Activated CD4-positive, CD25-positive, alpha-beta regulatory T cell treated with anti-CD3 and anti-CD28 coated beads, Interleukin-2, amount 50 U/mL, for 72 hours (primary cell): ENCODE measurements around the gene NFYA.

Experiments used
- DNase-seq: peaks from one replicate; pipeline ENCODE4 v3.0.0; 2021

Gene NFYA

DNA sequence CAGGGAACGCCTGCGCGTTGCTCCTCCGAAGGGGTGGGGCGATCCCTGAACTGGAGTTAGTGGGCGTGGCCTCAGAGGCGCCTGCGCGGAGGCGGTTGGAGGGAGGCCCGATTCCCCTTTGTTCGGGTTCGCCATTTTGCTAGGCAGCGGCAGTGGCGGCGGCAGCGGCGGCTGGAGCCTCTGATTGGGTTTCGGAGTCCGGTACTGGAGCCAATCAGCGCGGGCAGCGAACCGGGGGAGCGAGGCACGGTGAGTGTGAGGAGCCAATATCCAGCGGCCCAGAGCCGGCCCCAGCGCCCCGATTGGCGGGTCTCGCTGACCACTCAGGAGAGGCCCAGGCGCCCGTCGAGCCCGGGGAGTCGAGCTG, at the start of gene NFYA:
NFYA (plus strand) TSS at position 139 of the 367 bp plus-strand sequence. CDS start 6,116 bp downstream, outside the sequence.
- peak; percentile 100 for DNase-seq

DNA sequence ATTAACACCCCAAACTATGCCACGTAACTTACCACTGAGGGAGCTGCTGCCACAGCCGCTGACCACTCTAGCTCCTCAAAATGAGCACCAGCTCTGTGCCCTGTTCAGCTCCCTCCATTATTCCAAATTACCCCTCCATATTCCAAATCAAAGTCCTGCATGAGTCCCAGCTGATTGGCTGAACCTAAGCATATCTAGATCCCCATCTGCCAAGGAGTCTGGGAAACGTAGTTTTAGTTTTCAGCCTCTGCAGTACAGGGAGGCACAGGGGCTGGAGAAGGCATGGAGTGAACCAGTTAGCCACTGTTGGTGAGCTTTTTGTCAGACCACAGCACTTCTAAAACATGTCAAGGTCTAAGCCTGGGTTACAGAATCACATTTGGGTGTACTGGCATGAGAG, 49.7 kb upstream of the NFYA start:
- DNase-seq, result no peak

DNA sequence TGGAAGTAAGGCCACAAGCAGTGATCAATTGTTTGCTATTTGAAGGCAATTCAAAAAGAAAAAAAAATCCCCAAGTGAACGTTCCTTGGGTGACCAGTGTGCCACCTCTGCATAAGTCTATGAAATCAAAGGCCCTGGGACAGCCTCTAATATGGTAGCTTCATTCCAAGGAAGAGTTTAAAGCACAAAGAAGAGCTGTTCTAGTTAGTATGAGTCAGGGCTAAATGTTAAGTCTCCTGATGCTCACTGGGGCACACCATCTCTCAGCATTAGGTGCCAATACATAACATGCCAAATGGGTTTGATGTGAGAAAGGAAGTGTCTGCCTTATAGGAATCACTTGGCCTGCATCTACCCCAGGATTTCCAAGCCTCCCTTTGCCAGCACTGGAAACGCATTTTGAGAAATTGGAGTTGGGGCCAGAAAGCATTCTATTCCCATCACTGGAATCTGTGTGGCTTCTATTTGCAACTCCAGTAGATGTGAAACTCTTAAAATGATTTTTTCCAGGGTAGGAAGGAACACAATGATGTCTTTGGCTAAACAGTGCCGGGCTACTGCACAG, 46.7 kb upstream of the NFYA start:
- no peak for DNase-seq

DNA sequence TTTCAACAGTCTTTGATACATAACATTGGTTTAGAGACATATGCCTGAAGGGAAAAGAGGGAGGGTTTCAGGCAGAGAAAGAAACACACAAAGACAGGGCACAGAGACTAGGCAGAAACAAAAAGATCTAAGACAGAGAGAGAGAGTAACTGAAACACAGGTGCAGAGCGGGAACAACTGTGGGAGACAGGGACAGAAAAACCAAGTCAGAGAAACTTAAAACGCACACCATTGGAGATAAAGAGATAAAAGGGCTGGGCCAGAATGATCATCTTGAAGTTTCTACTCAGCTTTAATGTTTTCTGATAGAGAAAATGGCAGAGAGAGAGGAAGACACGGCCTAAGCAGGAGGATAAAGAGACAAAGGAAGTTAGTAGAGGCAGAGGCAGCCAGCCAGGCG, 45.5 kb upstream of the NFYA start:
- DNase-seq, result no peak

DNA sequence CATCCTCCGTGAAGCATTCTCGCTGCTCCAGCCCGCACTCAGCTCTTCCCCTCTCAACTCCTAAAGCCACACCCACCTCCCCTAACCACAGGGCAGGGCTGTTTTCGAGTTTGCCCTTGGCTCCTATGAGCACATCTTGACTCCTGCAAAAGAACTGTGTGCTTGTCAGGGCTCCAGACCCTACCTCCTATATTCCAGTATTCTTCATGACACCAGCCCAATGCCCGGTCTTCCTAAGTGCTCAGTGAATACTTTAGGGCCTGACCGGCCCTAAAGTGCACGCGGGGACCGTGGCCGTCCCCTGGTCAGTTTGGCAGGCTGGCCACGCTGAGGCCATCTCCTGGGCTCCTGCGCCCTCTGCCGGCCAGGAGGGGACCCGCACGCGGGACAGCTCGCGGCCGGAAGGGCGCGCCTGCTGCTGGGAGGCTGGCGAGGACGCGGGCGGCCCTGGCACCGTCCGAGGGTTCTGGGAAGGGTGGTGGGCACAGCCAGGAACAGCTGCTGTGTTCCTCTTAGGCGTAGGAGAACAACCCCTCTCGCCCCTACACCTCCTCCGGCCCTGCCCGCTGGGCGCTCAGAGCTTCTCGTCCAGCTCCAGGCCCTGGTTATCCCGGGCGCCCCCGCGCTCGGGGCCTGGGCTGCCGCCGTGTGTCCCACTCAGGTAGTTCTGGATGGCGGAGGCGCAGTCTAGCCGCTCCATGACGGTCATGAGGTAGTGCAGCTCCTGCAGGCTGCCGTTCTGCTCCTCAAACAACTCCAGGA, 44.8 kb upstream of the NFYA start:
- DNase-seq, result peak; percentile 91

DNA sequence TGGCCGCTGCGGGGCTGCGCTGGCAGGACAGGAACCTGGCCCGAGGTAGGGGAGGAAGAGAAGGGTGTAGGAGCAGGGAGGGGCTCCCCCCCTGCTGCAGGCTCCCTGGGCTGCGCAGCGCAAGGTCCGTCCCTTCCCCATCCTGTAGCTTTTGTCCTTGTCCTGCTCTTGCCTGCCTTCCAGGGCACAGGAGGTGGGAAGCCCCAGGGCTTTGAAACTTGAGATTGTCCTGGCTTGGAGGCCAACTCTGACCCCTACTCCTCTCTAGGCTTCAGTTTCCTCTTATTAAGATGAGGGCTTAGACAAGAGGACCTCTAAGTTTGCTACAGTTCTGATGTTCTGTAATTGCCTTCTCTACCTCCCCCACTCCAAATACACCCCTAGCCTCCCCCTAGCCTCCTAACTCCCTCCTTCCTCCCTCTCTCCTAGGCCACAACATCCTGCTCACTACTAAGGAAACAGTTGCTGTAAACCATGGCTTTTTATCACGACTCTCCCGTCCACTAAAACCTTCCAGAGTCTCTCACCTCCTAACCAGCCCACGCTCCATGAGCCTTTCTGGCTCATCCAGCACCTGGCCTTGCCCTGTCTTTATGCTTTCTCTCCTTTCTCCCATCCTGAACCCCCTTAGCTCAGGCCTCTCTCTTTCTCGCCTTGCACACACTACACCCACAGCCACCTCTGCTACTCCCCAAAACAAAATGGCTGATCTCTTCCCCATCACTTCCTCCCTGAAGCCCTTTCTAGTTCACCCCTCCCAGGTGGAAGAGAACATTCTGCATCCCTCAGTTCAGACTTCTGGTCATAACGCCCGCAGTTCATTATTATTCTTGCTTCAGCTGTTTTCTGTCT, 44.0 kb upstream of the NFYA start:
- no peak for DNase-seq

DNA sequence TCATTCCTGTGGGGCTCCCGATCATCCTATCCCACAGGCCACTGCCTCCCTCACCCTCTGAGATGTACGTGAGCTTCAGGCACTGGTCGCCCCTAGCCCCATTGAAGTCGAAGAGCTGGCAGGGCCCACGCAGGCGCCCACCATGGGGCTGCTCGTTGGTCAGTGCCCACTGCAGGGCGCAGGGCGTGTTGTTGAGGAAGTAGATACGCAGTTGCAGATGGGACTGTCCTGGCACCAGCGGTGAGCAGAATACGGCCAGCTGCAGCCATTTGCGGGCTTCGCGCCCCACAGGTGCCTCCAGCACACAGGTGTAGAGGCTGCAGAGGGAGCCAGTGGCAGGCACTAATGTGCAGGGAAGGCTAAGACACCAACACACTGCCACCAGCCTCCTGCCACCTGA, 39.9 kb upstream of the NFYA start:
- DNase-seq, result no peak

DNA sequence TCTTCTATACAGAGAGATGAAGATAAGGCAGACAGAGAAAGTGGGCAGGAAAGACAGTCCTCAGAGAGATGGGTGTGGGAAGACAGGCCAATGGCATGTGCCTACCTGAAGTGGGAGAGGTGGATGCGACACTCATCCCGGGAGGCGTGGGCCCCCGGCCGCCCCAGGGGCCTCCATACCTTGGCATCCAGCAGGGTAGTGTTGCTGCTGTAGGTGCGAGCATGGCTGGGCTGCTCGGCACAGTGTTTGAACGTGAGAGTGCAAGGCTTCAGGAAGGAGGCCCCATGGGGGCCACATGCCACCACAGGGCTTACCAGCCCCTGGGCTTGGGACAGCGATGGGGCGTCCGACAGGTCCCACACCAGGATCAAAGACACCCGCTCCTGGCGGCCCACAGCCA, 39.0 kb upstream of the NFYA start:
- DNase-seq, result no peak

DNA sequence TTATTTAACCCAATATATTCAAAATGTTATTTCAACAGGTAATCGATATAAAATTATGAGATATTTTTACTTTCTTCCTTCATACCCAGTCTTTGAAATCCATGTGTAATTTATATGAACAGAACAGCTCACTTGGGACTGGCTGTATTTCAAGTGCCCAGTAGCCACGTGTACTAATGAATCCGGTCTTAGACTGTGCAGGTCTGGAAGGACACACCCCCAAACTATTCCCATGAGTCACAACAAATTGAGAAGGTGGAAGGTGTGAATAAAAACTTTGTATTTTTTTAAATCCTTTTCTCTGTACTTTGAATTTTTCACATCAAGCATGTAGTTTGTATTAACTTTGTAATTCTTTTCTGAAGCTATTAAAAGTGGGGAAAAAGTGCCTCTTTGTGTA, 36.6 kb upstream of the NFYA start:
- DNase-seq, result no peak

DNA sequence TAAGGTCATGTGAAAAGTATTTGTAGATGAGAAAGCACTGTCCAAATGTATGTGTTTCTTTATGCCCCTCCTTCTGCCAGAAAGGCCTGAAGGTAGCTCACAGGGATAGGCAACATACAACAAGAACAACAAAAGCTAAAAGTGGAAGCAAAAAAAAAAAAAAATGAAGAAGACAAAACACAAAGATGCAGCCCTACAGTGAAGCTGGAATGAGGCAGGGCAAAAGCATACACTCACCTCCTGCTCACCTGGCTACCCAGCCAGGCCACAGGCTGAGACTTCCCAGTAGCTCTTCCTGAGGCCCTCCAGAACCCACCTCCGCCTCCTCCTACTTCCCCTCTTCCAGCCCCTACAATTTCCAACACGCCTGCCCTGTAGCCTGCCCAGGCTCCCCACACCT, 36.2 kb upstream of the NFYA start:
- DNase-seq, result no peak

DNA sequence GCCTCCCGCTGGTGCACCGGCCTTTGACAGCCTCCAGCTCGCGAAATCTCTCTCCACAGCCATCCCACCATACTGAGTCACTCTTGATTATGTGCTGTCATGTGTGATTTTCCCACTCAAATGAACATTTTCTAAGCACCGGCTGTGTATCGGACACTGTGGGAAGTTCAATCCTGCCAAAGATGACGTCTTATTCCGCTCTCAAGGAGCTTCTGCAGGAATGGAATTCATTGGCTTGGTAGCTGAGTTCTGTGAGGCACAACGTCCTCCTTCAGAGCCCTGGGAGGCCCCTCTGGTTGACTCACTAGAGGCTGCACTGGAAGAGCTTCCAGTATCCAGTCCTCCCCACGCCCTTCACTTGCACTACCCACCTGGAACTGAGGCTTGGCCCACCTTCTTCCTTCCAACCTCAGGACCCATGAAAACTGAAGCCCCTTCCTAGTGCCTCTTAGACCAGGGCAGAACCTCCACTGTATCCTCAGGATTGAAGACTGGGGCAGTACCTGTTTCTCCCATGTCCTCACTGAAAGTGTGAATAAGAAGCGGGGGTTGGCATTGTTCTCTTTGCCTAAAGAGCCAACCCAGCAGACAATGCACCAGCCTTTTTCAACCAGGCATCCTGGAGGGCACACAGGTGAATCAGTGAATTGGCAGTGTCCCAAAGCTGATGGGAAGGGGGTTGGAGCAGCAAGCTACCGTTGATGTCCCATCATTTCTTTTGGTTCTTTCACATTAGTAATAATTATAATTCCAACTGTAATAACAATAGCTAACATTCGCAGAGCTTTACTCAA, 35.5 kb upstream of the NFYA start:
- no peak for DNase-seq

DNA sequence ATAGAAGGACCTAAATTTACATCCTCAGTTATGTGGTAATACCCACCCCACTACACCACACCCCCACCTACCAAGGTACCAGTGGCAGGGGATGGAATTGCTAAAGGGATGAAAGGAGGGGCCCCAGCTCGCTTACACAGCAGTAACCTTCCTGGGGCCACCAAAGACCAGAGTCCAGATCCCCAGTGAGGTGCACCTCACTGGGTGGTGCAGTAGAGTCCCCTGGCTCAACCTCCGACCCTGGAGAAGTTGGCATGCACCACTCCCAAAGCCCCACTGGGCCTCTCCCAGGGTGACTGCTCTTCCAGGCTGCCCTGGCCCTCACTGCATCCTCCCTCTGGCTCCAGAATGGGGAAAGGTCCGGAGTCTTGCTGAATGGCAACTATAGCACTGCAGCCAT, 34.6 kb upstream of the NFYA start:
- no peak for DNase-seq

DNA sequence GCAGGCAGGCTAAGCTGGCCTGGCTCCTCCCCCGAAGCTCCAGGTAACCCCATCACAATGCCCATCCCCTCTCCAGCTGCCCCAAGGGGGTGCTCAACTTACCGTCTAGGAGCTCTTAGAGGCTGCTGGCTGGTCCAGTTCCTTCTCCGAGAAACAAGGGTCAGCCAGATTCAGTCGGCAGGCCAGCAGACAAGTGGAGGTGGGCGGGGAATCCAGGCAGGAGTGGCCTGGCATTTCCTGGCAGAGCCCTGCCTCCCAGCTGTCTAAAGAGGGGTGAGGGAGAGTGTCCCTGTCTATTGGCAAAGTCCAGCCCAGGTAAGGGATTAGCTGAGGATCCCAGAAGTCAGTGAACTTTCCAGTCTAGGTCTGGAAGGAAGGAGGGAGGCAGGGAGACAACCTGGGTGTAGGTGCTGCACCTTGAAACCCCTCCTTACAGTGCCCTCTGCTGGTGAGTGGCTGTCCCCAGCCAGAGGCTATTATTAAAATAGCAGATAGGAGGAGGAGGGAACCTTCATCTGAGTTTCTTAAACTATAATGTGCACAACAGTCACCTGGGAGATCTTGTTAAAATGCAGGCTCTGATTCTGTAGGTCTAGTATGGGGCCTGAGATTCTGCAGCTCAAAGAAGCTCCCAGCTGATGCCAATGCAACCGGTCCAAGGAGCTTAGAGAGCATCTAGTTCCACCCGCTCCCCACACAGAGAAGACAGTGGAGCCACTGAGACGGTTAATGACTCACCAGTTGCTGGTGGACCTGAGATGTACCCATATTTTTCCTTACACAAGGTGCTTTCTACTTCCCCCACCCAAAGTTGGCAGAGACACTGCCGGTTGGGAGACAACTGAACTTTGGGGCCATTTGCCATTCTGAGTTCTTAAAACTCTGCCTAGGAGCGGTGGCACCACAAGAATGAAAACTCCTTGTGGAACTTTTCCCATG, 33.4 kb upstream of the NFYA start, which contains the start of gene UNC5CL:
UNC5CL (minus strand) TSS at position 162 of the 939 bp plus-strand sequence. CDS start 4,147 bp downstream, outside the sequence.
- no peak for DNase-seq

DNA sequence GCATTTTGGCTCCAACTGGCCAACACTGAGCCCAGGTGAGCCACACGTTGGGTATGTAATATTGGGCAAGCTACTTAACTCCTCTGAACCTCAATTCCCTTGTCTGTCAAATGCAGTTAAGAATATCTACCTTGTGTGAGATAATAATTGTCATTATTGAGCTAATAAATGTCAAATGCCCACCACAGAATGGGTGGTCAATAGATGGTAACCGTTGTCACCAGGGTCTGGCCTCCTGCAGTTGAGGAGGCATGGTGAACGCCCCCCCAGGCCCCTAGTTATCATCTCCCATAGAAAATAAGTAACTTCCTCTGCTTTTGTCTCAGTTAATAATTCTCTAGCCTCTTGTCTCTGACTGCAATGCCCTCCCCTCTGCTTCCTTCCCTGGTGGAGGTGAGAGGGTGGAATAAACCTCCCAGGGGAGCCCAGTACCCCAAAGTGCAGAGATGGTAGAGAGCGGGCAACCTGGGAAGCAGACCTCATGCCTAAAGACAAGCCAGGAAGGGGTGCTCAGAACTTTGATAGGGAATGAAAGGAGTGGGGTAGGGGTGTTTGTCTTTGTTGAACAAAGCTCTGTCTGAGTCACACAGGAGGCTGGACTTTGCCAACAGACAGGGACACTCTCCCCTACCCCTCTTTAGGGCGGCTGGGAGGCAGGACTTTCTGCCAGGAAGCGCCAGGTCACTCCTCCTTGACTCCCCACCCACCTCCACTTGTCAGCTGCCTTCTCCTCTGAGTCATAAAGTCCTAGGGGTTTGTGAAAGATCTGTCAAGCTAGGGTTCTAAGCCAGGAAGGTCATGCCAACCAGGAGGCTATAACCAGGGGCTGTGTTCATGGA, 32.5 kb upstream of the NFYA start:
- no peak for DNase-seq

DNA sequence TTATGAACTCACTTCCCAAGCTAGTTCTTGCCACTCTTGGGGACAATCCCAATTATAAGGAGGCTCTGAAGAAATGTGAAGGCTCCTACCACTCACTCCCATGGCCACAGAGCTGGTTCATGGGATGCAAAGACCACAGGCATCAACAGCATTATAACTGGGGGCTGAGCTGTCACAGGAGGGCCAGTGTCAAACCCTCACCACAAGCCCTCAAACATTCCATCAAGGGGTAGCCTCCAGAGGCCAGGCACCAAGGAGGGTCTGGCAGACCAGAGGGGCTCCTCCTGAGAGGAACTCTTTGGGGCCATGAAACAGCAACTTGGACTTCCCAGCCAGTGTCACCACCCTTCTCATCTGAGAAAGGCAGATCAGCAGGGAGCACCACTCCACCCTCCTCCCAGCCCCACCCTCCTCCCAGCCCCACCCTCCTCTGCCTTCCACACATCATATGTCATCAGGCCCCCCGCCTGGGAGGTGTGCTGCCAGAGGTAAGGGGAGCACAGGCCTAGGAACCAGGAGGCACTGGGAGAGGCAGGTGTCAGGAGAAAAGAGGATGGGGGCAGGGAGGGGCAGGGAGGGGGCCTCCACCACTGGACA, 31.7 kb upstream of the NFYA start:
- DNase-seq, result no peak

DNA sequence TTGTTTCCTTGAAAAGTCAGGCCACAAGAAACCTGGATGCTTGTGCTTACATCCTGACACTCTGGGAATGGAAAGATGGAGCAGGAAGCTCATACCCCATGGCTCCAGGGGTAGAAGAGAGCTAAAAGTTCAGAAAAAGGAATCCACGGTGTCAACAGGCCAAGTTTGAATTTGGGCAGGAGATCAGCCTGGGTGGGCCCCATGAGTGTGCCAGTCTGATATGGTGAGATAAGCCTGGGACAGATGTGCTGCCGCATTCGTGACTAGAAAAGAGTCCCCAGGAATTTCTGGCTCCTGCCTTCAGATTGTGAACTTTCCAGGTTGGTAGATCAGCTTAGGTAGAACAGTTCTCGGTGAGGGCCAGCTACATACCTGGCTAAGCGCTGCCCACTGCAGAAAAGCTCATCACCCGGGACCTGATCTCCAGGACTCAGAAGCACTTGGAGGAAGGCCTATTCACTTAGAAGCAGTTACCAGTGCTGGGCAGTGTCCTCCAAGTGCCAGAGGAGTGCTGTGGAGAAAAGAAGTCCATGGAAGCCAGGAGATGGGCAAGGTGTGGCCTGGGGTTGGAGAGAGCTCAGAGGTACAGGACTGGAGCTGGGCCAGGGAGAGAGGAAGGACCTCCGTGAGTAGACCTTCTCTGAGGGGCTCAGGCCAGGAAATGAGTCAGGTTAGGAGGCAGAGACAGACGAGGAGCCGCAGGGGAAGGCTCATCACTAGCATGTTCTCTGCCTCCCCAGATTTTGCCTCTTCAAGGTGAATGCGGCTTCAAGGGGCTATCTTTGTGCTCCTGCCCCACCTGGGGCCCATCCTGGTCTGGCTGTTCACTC, 30.3 kb upstream of the NFYA start, which contains the start of gene TSPO2:
TSPO2 (plus strand) TSS at position 242 of the 830 bp plus-strand sequence; CDS start at position 761, 519 bp downstream.
- DNase-seq, result no peak

DNA sequence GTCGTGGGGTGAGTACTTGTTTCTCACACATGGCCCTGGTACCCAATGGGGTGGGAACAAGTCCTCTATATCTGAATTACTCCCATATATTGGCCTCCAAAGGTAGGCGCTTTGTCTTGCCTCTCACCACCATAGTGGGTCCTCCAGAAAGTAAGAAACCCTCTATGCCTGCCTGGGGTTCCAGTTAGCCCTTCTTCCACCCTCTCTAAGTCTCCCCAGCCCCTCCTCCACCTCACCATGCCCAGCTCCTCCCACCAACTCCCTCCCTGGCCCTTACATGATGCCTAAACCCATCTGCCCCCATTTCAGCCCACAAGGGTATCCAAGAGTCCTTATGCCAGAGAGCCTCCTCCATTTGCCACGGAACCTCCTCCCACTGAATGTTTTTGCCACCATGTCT, 29.6 kb upstream of the NFYA start:
- DNase-seq, result no peak

DNA sequence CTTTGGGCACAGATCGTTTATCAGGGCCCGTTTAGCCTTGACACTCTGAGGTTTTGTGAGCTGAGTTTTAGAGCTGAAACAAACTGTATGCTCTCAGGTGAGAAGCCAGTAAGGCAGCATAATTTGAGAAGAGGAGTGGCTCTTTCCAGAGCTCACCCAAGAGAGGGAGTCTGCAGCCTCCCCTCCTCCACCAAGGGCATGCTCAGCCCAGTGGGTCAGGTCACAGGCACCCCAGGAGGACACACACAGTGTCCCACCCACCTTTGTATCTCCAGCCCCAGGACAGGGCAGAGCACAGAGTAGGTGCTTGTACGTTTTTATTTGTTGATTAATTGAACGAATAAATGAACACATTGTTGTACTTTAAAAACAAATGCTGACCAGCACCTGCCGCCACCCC, 27.1 kb upstream of the NFYA start:
- no peak for DNase-seq

DNA sequence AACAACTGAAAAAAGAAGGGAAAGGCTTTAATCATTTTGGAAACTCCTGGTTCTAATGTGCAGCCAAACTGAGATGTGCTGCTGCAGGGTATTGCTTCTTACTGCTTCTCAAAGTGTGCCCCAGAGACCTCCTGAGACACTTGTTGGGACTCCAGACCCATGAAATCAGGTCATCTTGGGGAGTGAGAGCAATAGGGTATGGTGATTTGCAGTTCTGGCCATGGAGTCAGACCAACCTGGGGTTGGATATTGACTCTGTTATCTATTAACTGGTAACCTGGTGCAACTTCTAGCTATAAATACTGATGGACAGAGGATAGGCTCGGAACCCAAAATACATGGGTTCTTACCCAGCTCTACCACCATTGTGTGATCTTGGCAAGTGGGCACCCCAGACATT, 26.7 kb upstream of the NFYA start:
- no peak for DNase-seq
